HFF-Myc (cell line): ENCODE measurements around the gene GNAS-AS1.

ENCODE experiments used
- DNase-seq: peaks from one replicate; pipeline ENCODE4 v3.0.0-alpha.2; 2011; ENCODE audit warnings: low read depth; ENCODE audit errors: extremely low read depth
- H3K4me3 ChIP-seq: replicated peaks from 2 replicates; pipeline ENCODE4 v1.5.1; 2011; ENCODE audit warnings: low read depth, mild to moderate bottlenecking, control low read depth, low read length
- CTCF ChIP-seq: IDR thresholded peaks from 2 replicates; pipeline ENCODE4 v1.5.1; 2012; ENCODE audit warnings: mild to moderate bottlenecking, low read depth, low read length, control low read depth; ENCODE audit errors: missing control alignments

Gene GNAS-AS1

GRCh38 chr20:58811334-58811733 lies 39.4 kb downstream of the GNAS-AS1 start:
- no peak for DNase-seq
- no peak for TF ChIP-seq CTCF
- no peak overlapping the region for H3K4me3 ChIP-seq

GRCh38 chr20:58810879-58811250 lies 39.8 kb downstream of the GNAS-AS1 start:
- no peak for TF ChIP-seq CTCF
- no peak overlapping the region for H3K4me3 ChIP-seq
- DNase-seq = no peak

GRCh38 chr20:58810116-58810878 lies 40.4 kb downstream of the GNAS-AS1 start:
- no peak for TF ChIP-seq CTCF
- DNase-seq = no peak
- H3K4me3 ChIP-seq = no peak overlapping the region

- DNase-seq = no peak
- TF ChIP-seq CTCF = no peak
- no peak overlapping the region for H3K4me3 ChIP-seq
These were observed 42.2 kb downstream of the GNAS-AS1 start for GRCh38 chr20:58808271-58809046.

- DNase-seq = no peak
- no peak for TF ChIP-seq CTCF
- no peak overlapping the region for H3K4me3 ChIP-seq
These were observed 42.9 kb downstream of the GNAS-AS1 start for GRCh38 chr20:58807801-58808200.

GRCh38 chr20:58803533-58803932 lies 47.2 kb downstream of the GNAS-AS1 start:
- DNase-seq = no peak
- no peak overlapping the region for H3K4me3 ChIP-seq
- TF ChIP-seq CTCF = no peak
